Measurements from ENCODE around the gene SULT1C4. TPM values are rescaled to one million over a fixed set of nuclear protein-coding genes. Genes with fewer than 3 reads are reported as not detected.

SULT1C4 gene
- polyA plus RNA-seq, 1 donor from 2014 or later: not detected

- Histone ChIP-seq H3K27me3 (ENCODE audit: insufficient read depth, low read depth, low read length) (no peaks in the 10 kb centered on the region), H4K20me1 (ENCODE audit: insufficient read depth) (no peaks in the 10 kb centered on the region), H3F3A (ENCODE audit: insufficient read depth, low read length, poor library complexity, severe bottlenecking) (no peaks in the 10 kb centered on the region), H2AFZ (ENCODE audit: low read depth, low read length) (no peak overlapping the region), H3K27ac (ENCODE audit: low read length) (no peak overlapping the region), H3K36me3 (ENCODE audit: insufficient read depth, low read length) (no peaks in the 10 kb centered on the region), H3K9me2 (ENCODE audit: insufficient read depth, low read length) (no peaks in the 10 kb centered on the region), H3K4me2 (ENCODE audit: low read length) (no peak overlapping the region), H3K4me3 (ENCODE audit: low read length) (no peak overlapping the region), H3K79me2 (replicated peaks; ENCODE audit: insufficient read depth, low read length) (no peaks in the 10 kb centered on the region), H3K9ac (ENCODE audit: low read length) (no peak overlapping the region), H3K9me3 (ENCODE audit: low read length) (no peaks in the 10 kb centered on the region)
- TF ChIP-seq TAF1 (IDR thresholded peaks at IDR 0.05; ENCODE audit: low read depth) (no peak), SMC3 (conservative IDR thresholded peaks at IDR 0.05; ENCODE audit: poor library complexity) (no peak), POLR2AphosphoS5 (IDR thresholded peaks at IDR 0.05) (no peak)
Measured at GRCh38 chr2:108423067-108423466, 45.3 kb downstream of the SULT1C4 start.

- no peak overlapping the region for H3K4me2 ChIP-seq (ENCODE audit: low read length)
- no peaks in the 10 kb centered on the region for H4K20me1 ChIP-seq (ENCODE audit: insufficient read depth)
- no peaks in the 10 kb centered on the region for H3F3A ChIP-seq (ENCODE audit: insufficient read depth, low read length, poor library complexity, severe bottlenecking)
- H3K79me2 ChIP-seq (replicated peaks; ENCODE audit: insufficient read depth, low read length): no peaks in the 10 kb centered on the region
- no peaks in the 10 kb centered on the region for H3K9me2 ChIP-seq (ENCODE audit: insufficient read depth, low read length)
- H3K4me3 ChIP-seq (ENCODE audit: low read length): no peak overlapping the region
- H3K36me3 ChIP-seq (ENCODE audit: insufficient read depth, low read length): no peaks in the 10 kb centered on the region
- no peak overlapping the region for H3K9ac ChIP-seq (ENCODE audit: low read length)
- TF ChIP-seq POLR2AphosphoS5 (IDR thresholded peaks at IDR 0.05) (no peak), TAF1 (IDR thresholded peaks at IDR 0.05; ENCODE audit: low read depth) (no peak), EP300 (conservative IDR thresholded peaks at IDR 0.05; ENCODE audit: poor library complexity, severe bottlenecking) (no peak), MXI1 (conservative IDR thresholded peaks at IDR 0.05; ENCODE audit: poor library complexity, severe bottlenecking) (no peak), SMC3 (conservative IDR thresholded peaks at IDR 0.05; ENCODE audit: poor library complexity) (no peak)
- TF ChIP-seq, protein P1, sequence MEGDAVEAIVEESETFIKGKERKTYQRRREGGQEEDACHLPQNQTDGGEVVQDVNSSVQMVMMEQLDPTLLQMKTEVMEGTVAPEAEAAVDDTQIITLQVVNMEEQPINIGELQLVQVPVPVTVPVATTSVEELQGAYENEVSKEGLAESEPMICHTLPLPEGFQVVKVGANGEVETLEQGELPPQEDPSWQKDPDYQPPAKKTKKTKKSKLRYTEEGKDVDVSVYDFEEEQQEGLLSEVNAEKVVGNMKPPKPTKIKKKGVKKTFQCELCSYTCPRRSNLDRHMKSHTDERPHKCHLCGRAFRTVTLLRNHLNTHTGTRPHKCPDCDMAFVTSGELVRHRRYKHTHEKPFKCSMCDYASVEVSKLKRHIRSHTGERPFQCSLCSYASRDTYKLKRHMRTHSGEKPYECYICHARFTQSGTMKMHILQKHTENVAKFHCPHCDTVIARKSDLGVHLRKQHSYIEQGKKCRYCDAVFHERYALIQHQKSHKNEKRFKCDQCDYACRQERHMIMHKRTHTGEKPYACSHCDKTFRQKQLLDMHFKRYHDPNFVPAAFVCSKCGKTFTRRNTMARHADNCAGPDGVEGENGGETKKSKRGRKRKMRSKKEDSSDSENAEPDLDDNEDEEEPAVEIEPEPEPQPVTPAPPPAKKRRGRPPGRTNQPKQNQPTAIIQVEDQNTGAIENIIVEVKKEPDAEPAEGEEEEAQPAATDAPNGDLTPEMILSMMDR (IDR thresholded peaks at IDR 0.05; ENCODE audit: poor library complexity, severe bottlenecking): no peak
- TF ChIP-seq, protein P2, sequence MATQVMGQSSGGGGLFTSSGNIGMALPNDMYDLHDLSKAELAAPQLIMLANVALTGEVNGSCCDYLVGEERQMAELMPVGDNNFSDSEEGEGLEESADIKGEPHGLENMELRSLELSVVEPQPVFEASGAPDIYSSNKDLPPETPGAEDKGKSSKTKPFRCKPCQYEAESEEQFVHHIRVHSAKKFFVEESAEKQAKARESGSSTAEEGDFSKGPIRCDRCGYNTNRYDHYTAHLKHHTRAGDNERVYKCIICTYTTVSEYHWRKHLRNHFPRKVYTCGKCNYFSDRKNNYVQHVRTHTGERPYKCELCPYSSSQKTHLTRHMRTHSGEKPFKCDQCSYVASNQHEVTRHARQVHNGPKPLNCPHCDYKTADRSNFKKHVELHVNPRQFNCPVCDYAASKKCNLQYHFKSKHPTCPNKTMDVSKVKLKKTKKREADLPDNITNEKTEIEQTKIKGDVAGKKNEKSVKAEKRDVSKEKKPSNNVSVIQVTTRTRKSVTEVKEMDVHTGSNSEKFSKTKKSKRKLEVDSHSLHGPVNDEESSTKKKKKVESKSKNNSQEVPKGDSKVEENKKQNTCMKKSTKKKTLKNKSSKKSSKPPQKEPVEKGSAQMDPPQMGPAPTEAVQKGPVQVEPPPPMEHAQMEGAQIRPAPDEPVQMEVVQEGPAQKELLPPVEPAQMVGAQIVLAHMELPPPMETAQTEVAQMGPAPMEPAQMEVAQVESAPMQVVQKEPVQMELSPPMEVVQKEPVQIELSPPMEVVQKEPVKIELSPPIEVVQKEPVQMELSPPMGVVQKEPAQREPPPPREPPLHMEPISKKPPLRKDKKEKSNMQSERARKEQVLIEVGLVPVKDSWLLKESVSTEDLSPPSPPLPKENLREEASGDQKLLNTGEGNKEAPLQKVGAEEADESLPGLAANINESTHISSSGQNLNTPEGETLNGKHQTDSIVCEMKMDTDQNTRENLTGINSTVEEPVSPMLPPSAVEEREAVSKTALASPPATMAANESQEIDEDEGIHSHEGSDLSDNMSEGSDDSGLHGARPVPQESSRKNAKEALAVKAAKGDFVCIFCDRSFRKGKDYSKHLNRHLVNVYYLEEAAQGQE (IDR thresholded peaks at IDR 0.05; ENCODE audit: borderline replicate concordance): no peak
- H2AFZ ChIP-seq (ENCODE audit: low read depth, low read length): no peak overlapping the region
- no peaks in the 10 kb centered on the region for H3K9me3 ChIP-seq (ENCODE audit: low read length)
- no peaks in the 10 kb centered on the region for H3K27me3 ChIP-seq (ENCODE audit: insufficient read depth, low read depth, low read length)
- no peak overlapping the region for H3K27ac ChIP-seq (ENCODE audit: low read length)
Measured at GRCh38 chr2:108423502-108424251, 45.9 kb downstream of the SULT1C4 start.

Data from neural cell (in vitro differentiated cells).